GM12873 (cell line): ENCODE data around the gene ENGASE.

Experiments used
- TF ChIP-seq, protein P1 (sequence below): IDR thresholded peaks from 2 replicates; pipeline ENCODE4 v1.5.1; 2012; ENCODE audit warnings: low read depth, mild to moderate bottlenecking, moderate library complexity, low read length, control low read depth; ENCODE audit not compliant: insufficient read depth; ENCODE audit errors: missing control alignments

The ENGASE gene

DNA sequence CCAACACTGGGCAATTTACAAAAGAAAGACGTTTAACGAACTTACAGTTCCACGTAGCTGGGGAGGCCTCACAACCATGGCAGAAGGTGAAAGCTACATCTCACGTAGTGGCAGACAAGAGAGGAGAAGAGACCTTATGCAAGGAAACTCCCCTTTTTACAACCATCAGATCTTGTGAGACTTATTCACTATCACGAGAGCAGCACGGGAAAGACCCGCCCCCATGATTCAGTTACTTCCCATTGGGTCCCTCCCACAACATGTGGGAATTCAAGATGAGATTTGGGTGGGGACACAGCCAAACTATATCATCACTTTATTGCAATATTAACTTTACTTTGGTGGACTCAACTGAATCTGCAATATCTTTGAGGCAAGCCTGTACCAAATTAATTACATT is 11.9 kb upstream of the ENGASE start:
- TF ChIP-seq, protein P1, sequence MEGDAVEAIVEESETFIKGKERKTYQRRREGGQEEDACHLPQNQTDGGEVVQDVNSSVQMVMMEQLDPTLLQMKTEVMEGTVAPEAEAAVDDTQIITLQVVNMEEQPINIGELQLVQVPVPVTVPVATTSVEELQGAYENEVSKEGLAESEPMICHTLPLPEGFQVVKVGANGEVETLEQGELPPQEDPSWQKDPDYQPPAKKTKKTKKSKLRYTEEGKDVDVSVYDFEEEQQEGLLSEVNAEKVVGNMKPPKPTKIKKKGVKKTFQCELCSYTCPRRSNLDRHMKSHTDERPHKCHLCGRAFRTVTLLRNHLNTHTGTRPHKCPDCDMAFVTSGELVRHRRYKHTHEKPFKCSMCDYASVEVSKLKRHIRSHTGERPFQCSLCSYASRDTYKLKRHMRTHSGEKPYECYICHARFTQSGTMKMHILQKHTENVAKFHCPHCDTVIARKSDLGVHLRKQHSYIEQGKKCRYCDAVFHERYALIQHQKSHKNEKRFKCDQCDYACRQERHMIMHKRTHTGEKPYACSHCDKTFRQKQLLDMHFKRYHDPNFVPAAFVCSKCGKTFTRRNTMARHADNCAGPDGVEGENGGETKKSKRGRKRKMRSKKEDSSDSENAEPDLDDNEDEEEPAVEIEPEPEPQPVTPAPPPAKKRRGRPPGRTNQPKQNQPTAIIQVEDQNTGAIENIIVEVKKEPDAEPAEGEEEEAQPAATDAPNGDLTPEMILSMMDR, result no peak

DNA sequence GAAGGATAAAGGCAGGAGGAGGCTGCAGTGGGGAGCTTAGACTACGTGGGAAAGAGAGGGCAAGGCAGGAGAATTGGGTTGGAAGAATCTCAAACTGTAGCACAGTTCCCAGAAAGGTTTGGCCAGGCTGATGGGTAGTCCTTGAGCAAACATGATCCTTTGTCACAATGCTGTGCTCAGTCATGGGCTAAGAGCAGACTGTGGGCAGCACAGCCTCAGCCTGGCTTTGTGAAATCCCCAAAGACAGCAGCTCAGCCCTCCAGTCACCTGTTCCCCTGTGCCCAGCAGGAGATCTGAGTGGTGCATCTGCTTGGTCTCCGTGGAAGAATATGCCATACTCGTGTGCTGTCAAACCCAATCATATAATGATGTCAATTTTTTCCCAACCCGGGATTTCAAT is 10.6 kb upstream of the ENGASE start:
- TF ChIP-seq, protein P1, result no peak

DNA sequence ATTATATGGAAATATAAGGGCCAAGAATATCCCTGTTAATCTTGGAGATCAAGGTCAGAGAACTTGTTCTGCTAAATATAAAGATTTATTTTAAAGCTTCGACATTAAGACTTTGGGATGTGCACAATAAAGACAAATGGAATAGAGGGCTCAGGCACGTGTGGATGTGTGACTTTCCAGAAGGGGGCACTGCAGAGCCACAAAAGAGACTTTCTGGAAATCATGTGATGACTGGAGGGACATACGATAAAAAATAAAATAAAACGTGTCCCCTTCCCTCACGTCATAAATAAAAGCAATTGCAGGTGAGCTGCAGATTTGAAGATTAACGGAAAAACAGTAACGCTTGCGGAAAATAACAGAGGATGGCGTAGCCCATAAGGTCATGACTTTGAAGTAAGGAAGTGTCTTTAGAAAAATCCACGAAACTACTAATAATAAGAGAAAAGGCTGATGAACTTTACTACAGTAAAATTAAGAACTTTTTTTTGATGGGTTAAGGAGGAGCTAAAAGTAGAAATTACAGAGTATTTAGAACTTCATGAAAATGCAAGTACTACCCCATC is 9.4 kb upstream of the ENGASE start:
- TF ChIP-seq, protein P1, result peak; percentile 60

DNA sequence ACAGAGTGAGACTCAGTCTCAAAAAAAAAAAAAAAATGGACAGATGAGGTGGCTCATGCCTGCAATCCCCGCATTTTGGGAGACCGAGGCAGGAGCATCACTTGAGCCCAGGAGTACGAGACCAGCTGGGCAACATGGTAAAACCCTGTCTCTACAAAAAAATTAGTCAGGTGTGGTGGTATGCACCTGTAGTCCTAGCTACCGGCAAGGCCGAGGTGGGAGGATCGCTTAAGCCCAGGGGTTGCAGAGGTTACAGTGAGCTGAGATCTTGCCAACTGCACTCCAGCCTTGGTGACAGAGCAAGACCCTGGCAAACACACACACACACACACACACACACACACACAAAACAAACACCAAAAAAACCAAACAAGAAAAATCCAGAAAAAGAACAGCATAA is 7.7 kb upstream of the ENGASE start:
- TF ChIP-seq, protein P1, result no peak

DNA sequence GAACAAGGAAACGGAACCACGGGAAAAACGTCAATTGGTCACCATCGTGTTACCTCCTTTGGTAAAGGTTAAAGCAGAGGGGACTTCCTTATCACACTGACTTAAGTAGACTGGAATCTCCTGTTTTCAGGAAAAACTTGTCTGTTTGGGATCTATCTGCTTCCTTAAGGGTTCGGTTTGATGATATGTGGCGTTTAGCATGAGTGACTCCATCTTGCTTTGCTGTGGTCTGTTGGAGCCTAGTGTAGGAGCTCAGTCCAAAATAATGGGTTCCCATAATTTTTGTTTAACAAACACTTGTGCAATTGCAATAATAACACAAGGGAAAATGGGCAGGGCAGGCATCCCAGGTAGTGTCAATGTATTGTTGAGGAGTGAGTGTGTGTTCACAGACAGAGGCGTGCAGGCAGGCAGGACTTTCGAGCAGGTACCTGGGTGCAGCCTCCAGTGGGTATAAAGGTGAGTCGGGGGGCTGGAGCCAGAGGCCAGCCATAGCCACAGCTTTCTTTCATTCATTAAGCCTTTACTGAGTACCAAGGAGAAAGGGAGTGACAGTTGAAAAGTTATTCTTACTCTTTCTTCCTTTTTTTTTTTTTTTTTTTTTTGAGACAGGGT is 4.3 kb upstream of the ENGASE start:
- TF ChIP-seq, protein P1, result no peak

DNA sequence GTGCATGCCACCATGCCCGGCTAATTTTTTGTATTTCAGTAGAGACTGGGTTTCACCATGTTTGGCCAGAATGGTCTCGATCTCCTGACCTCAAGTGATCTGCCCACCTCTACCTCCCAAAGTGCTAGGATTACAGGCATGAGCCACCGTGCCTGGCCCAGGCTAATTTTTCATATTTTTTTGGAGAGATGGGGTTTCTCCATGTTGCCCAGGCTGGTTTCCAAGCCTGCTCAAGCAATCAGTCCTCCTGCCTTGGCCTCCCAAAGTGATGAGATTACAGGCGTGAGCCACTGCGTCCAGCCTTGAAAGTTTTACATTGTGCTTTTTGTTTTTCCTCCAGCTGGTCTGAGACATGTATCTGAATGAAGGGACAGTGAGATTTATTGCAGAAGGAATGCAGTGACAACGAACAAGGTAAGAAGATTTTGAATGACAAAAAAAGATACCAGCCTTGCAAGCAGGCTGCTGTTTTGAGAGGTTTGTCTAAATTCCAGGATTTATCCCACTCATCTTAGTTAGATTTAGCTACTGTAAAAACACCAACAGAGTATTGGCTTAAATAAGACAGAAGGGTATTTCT is 3.4 kb upstream of the ENGASE start:
- TF ChIP-seq, protein P1, result no peak

DNA sequence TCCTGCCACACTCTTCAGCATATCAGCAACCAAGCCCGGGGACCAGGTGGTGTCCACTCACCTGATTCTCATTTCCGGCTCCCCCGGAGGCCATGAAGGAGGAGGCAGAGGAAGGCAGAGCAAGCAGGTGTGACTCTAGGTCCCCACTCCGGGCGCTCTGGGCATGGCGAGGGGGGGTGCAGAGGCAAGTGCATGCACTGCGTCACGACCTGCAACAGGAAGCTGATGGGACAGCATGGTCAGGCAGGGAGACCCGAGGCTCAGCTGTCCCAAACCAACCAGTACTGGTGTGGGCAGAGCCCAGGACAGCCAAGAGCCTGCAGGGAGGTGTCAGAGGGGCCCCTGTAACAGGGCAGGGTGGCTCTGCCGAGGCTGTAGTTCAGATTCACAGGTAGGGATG is 2.1 kb upstream of the ENGASE start:
- TF ChIP-seq, protein P1, result no peak
